Mesenchymal stem cell (in vitro differentiated cells and primary cell): ENCODE results near the gene ARID5A. TPM values are rescaled to one million over a fixed set of nuclear protein-coding genes. Genes with fewer than 3 reads are reported as not detected.
A peak's percentile ranks its signal among the peaks of the same experiment; 100 is the strongest.

Source experiments
- DNase-seq: peaks from one replicate; pipeline ENCODE4 v3.0.0-alpha.2; 2013
- H2AFZ ChIP-seq: one replicate; pipeline ENCODE4 v1.6.1; 2013; ENCODE audit warnings: low read depth, mild to moderate bottlenecking, control low read depth, inconsistent platforms, low read length, moderate library complexity
- H2AK5ac ChIP-seq: 2 replicates; pipeline ENCODE4 v1.6.1; 2013; ENCODE audit warnings: low read length, moderate library complexity, mild to moderate bottlenecking, inconsistent platforms; ENCODE audit not compliant: severe bottlenecking
- H2BK120ac ChIP-seq: one replicate; pipeline ENCODE4 v1.6.1; 2013; ENCODE audit warnings: low read depth, mild to moderate bottlenecking, inconsistent platforms, low read length, moderate library complexity
- H2BK12ac ChIP-seq, 2 experiments: one replicate each; pipeline ENCODE4 v1.6.1; 2013; ENCODE audit warnings: inconsistent platforms in 2 of 2, low read length in 2 of 2, mild to moderate bottlenecking in 2 of 2, moderate library complexity in 2 of 2, control low read depth in 1 of 2
- H2BK15ac ChIP-seq: one replicate; pipeline ENCODE4 v1.6.1; 2013; ENCODE audit warnings: mild to moderate bottlenecking, low read depth, inconsistent platforms; ENCODE audit not compliant: poor library complexity, severe bottlenecking
- H2BK5ac ChIP-seq: 2 replicates; pipeline ENCODE4 v1.6.1; 2013; ENCODE audit warnings: low read depth, mild to moderate bottlenecking, low read length, control low read depth, inconsistent platforms; ENCODE audit not compliant: poor library complexity, severe bottlenecking
- H3K14ac ChIP-seq, 2 experiments: one replicate each; pipeline ENCODE4 v1.6.1; 2013; ENCODE audit warnings: inconsistent platforms in 2 of 2, low read length in 2 of 2, control low read depth in 1 of 2, mild to moderate bottlenecking in 1 of 2, moderate library complexity in 1 of 2
- H3K18ac ChIP-seq, 2 experiments: one replicate each; pipeline ENCODE4 v1.6.1; 2013; ENCODE audit warnings: inconsistent platforms in 2 of 2, low read length in 2 of 2, control low read depth in 1 of 2, low read depth in 1 of 2, mild to moderate bottlenecking in 1 of 2
- H3K23ac ChIP-seq, 2 experiments: one replicate each; pipeline ENCODE4 v1.6.1; 2013; ENCODE audit warnings: inconsistent platforms in 2 of 2, low read length in 2 of 2, mild to moderate bottlenecking in 2 of 2, moderate library complexity in 2 of 2, control low read depth in 1 of 2
- H3K27ac ChIP-seq: 2 replicates; pipeline ENCODE4 v1.5.1; 2013; ENCODE audit warnings: mild to moderate bottlenecking, moderate library complexity, low read length, control low read depth, inconsistent platforms; ENCODE audit not compliant: poor library complexity, severe bottlenecking
- H3K27me3 ChIP-seq, 2 experiments: 2 replicates each; pipeline versions ENCODE4 v1.6.1 to v1.7.0; 2013; ENCODE audit warnings: low read length in 2 of 2, mild to moderate bottlenecking in 2 of 2, moderate library complexity in 2 of 2, control low read depth in 1 of 2, inconsistent platforms in 1 of 2; ENCODE audit not compliant: control insufficient read depth in 1 of 2, insufficient read depth in 1 of 2
- H3K36me3 ChIP-seq, 2 experiments: 2 replicates each; pipeline versions ENCODE4 v1.6.1 to v1.7.0; 2013; ENCODE audit warnings: low read length in 2 of 2, control low read depth in 1 of 2, inconsistent platforms in 1 of 2, low read depth in 1 of 2, mild to moderate bottlenecking in 1 of 2; ENCODE audit not compliant: insufficient read depth in 2 of 2, control insufficient read depth in 1 of 2
- H3K4ac ChIP-seq, 2 experiments: one replicate each; pipeline ENCODE4 v1.6.1; 2013; ENCODE audit warnings: inconsistent platforms in 2 of 2, low read length in 2 of 2, mild to moderate bottlenecking in 2 of 2, moderate library complexity in 2 of 2, control low read depth in 1 of 2, low read depth in 1 of 2
- H3K4me1 ChIP-seq: 2 replicates; pipeline ENCODE4 v1.6.1; 2013; ENCODE audit warnings: low read depth, low read length, control low read depth; ENCODE audit not compliant: control insufficient read depth, insufficient read depth
- H3K4me2 ChIP-seq: 2 replicates; pipeline ENCODE4 v1.6.1; 2013; ENCODE audit warnings: low read length, mild to moderate bottlenecking, inconsistent platforms; ENCODE audit not compliant: poor library complexity, severe bottlenecking
- H3K4me3 ChIP-seq, 2 experiments: 2 replicates each; pipeline versions ENCODE4 v1.5.1 to v1.7.0; 2013; ENCODE audit warnings: low read length in 2 of 2, mild to moderate bottlenecking in 2 of 2, control low read depth in 1 of 2, low read depth in 1 of 2; ENCODE audit not compliant: insufficient read depth in 1 of 2
- H3K79me1 ChIP-seq: replicated peaks from 2 replicates; pipeline ENCODE4 v1.6.1; 2013; ENCODE audit warnings: mild to moderate bottlenecking, control low read depth, low read length, inconsistent platforms; ENCODE audit not compliant: poor library complexity, severe bottlenecking
- H3K9ac ChIP-seq: 2 replicates; pipeline ENCODE4 v1.7.0; 2013; ENCODE audit warnings: mild to moderate bottlenecking, low read length, moderate library complexity
- H3K9me3 ChIP-seq: 2 replicates; pipeline ENCODE4 v1.7.0; 2013; ENCODE audit warnings: mild to moderate bottlenecking, low read length; ENCODE audit not compliant: control insufficient read depth
- H4K8ac ChIP-seq: one replicate; pipeline ENCODE4 v1.6.1; 2013; ENCODE audit warnings: inconsistent platforms, mild to moderate bottlenecking, low read length, moderate library complexity
- H4K91ac ChIP-seq: one replicate; pipeline ENCODE4 v1.6.1; 2013; ENCODE audit warnings: mild to moderate bottlenecking, low read length, inconsistent platforms
- WGBS: methylation state at CpG from one replicate; pipeline ENCODE4 v1.1.7; 2013; ENCODE audit warnings: mixed read lengths; 5-methylcytosine and 5-hydroxymethylcytosine counted together
- polyA plus RNA-seq, 2 experiments: library from polyadenylated mRNA; stranded (reverse); fragments of 200-250 nt; gene quantifications; one replicate each; pipeline ENCODE4 v1.2.3, GENCODE V29; 2013

The ARID5A gene, protein sequence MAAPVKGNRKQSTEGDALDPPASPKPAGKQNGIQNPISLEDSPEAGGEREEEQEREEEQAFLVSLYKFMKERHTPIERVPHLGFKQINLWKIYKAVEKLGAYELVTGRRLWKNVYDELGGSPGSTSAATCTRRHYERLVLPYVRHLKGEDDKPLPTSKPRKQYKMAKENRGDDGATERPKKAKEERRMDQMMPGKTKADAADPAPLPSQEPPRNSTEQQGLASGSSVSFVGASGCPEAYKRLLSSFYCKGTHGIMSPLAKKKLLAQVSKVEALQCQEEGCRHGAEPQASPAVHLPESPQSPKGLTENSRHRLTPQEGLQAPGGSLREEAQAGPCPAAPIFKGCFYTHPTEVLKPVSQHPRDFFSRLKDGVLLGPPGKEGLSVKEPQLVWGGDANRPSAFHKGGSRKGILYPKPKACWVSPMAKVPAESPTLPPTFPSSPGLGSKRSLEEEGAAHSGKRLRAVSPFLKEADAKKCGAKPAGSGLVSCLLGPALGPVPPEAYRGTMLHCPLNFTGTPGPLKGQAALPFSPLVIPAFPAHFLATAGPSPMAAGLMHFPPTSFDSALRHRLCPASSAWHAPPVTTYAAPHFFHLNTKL
- 4.0 TPM for polyA plus RNA-seq (2013, experiment 1 of 2)
- 3.9 TPM for polyA plus RNA-seq (2013, experiment 2 of 2)

GRCh38 chr2:96536445-96537065, at the start of gene ARID5A:
Gene ARID5A, plus strand, starts transcription at chr2:96536752. Its CDS starts 75 bp downstream, at chr2:96536827.
- WGBS: 2% methylated on average over 42 of the region's 69 CpGs
- peak within 1 kb of the TSS in 1 of 2 experiments; percentile 91 for H3K23ac ChIP-seq
- H2BK12ac ChIP-seq: peak within 1 kb of the TSS in 1 of 2 experiments; percentile 32

DNA sequence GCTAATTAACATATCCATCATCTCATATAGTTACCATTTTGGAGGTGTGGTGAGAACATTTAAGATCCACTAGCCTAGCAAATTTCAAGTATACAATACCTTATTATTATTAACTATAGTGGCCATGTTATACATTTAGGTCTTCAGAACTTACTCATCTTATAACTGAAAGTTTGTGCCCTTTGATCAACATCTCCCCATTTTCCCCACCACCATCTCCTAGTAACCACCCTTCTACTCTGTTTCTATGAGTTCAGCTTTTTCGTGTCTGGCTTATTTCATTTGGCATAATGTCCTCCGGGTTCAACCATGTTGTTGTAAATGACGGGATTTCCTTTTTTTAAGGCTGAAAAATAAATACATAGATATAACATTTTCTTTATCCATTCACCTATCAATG, 47.3 kb upstream of the ARID5A start:
- no peak overlapping the region for H2AFZ ChIP-seq
- no peak overlapping the region for H2BK15ac ChIP-seq
- H2AK5ac ChIP-seq: no peak overlapping the region
- no peaks in the 10 kb centered on the region for H3K79me1 ChIP-seq
- no peak overlapping the region for H3K27ac ChIP-seq
- peaks cover 0 to 7% of the 10 kb centered on the region in 2 experiments for H3K27me3 ChIP-seq
- H3K9ac ChIP-seq: no peak overlapping the region
- H2BK12ac ChIP-seq: no peak overlapping the region
- no peak overlapping the region for H2BK5ac ChIP-seq
- no peak overlapping the region for H4K91ac ChIP-seq
- H4K8ac ChIP-seq: no peak overlapping the region
- H2BK120ac ChIP-seq: no peak overlapping the region
- H3K36me3 ChIP-seq: no peaks in the 10 kb centered on the region
- no peak overlapping the region for H3K14ac ChIP-seq
- H3K9me3 ChIP-seq: peaks cover 11% of the 10 kb centered on the region
- no peak for DNase-seq
- no peak overlapping the region for H3K4ac ChIP-seq
- H3K18ac ChIP-seq: no peak overlapping the region
- no peak overlapping the region for H3K23ac ChIP-seq
- peaks cover 17% of the 10 kb centered on the region for H3K4me1 ChIP-seq
- 89% methylated on average over 3 of the region's 3 CpGs for WGBS
- no peak overlapping the region for H3K4me3 ChIP-seq
- H3K4me2 ChIP-seq: no peak overlapping the region

More at GRCh38 chr2:96536445-96537065, at the start of gene ARID5A:
- peak; percentile 91 for DNase-seq
- peak within 1 kb of the TSS in 1 of 2 experiments; percentile 93 for H3K14ac ChIP-seq
- peaks cover 39% of the 10 kb centered on the region for H3K4me1 ChIP-seq
- peak within 1 kb of the TSS; percentile 20 for H4K8ac ChIP-seq
- peak within 1 kb of the TSS; percentile 24 for H2BK120ac ChIP-seq
- peak within 1 kb of the TSS; percentile 94 for H3K4me2 ChIP-seq
- no peak within 1 kb of the TSS for H2AK5ac ChIP-seq
- H3K4ac ChIP-seq: no peak within 1 kb of the TSS
- peak within 1 kb of the TSS; percentile 10 for H4K91ac ChIP-seq
- peak within 1 kb of the TSS; percentile 34 for H2BK15ac ChIP-seq
- no peak within 1 kb of the TSS for H3K27ac ChIP-seq
- H3K79me1 ChIP-seq: peaks cover 27% of the 10 kb centered on the region
- H3K27me3 ChIP-seq: no peaks in the 10 kb centered on the region
- peak within 1 kb of the TSS; percentile 77 for H2AFZ ChIP-seq
- no peaks in the 10 kb centered on the region for H3K9me3 ChIP-seq
- peak within 1 kb of the TSS; percentile 66 to 70 for H3K18ac ChIP-seq
- H3K4me3 ChIP-seq: peak within 1 kb of the TSS; percentile 76 to 86
- peak within 1 kb of the TSS; percentile 26 for H2BK5ac ChIP-seq
- H3K36me3 ChIP-seq: no peaks in the 10 kb centered on the region
- peak within 1 kb of the TSS; percentile 84 for H3K9ac ChIP-seq

- Histone ChIP-seq H3K18ac (no peak overlapping the region), H3K9me3 (peaks cover 14% of the 10 kb centered on the region), H3K14ac (no peak overlapping the region), H3K23ac (no peak overlapping the region), H2AFZ (no peak overlapping the region), H3K4me1 (peaks cover 17% of the 10 kb centered on the region), H2BK15ac (no peak overlapping the region), H4K91ac (no peak overlapping the region), H2BK12ac (no peak overlapping the region), H3K9ac (no peak overlapping the region), H2BK120ac (no peak overlapping the region), H4K8ac (no peak overlapping the region), H3K4ac (no peak overlapping the region), H2BK5ac (no peak overlapping the region), H3K36me3 (no peaks in the 10 kb centered on the region), H3K4me3 (no peak overlapping the region), H3K27ac (no peak overlapping the region), H3K4me2 (no peak overlapping the region), H3K79me1 (no peaks in the 10 kb centered on the region), H3K27me3 (peaks cover 0 to 7% of the 10 kb centered on the region in 2 experiments), H2AK5ac (no peak overlapping the region)
- no peak for DNase-seq
- 100% methylated on average over 1 of the region's 1 CpG for WGBS
Measured at GRCh38 chr2:96489663-96490062, 46.9 kb upstream of the ARID5A start.
